Stimulated activated CD8-positive, alpha-beta memory T cell treated with anti-CD3 and anti-CD28 coated beads, Interleukin-15, amount 100 ng/mL, for 24 hours (primary cell): Measurements from ENCODE around the gene STEAP2.

ENCODE experiments used
- DNase-seq: peaks from one replicate; pipeline ENCODE4 v3.0.0-alpha.2; 2020; ENCODE audit warnings: low read depth

The STEAP2 gene

DNA sequence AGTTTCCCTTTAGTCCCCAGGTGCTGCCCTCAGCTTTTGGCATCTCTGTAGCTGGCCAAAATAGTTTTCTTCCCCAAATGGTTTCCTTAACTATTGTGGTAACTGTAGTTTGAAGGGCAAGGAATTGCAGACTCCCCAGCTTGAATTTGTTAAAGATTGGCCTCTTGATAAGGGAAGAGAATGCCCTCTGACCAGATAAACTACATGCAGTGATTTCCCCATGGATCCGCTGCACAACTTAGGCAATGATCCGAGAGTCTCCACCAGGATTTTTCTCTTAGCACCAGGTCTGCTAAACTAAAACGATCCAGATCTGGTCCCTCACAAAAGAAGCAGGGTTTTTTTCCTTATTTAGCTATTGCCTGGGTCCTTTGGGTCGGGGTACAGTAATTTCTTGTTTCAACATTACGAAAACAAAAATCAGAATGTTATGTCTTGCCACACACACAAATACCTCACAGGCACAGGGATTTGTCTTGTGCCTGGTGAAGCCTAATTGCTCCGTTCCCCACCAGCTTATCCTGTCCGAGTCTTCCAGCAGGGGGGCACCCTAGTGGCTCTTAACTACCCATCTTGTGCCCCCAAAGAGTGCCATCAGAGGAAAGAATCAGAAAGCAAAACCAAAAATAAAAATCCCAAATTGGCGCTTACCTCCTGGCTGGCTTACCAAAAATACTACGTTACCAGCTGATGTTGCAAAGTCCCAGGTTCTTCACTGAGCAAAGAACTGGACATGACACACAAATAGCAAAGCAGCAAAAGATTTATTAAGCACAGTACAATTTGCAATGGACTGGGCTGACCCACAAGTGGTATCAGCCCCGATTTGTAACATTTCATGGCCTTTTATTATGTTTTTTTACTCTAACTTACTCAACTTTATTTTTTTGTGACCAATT lies 16.4 kb upstream of the STEAP2 start:
- no peak for DNase-seq

DNA sequence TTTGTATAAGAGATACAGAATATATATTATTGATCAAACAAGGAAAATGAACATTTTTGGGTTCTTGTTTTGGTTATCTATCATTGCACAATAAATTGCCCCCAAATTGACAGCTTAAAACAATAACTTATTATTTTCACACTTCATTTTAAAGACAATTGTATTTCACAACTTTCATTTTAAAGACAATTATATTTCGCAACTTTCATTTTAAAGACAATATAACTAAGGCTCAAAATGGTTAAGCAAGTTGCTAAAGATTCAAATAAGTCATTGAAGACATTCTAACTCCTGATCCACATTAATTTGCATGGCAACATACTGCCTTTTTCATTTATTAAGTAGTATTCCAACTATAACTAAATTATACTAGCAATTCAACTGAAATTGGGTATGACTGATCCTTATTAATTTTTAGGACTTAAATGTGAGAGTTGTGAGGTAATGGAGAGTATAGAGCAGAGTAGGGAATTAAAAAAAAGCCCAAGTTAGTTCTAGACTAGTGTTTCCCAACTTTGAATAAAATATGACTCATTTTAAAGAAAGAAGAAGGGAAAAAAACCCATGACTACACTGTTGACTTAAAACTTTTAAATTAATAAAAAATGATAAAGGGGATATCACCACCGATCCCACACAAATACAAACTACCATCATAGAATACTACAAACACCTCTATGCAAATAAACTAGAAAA lies 9.9 kb upstream of the STEAP2 start:
- DNase-seq: no peak

GRCh38 chr7:90207956-90208355 lies 3.6 kb upstream of the STEAP2 start:
- DNase-seq: no peak

DNA sequence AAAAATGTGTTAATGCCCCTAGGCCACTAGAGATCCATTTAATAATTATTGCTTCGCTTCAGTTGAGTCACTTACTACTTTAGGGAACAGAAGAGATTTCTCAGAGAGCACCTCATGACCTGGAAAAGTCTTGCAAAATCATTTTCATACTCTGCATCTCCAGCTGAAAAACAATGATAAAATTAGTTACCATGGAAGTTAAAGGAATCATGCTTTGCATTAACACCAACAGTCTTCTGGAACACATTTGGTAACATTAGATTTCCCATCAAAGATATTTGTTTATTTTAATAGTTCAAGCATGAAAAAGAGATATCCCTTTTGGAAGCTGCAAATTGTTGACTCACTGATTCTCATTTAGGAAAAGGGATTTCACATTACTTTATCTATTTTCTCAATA lies 1.8 kb upstream of the STEAP2 start:
- DNase-seq: no peak

GRCh38 chr7:90210475-90210874 lies 1.1 kb upstream of the STEAP2 start:
- DNase-seq: no peak

DNA sequence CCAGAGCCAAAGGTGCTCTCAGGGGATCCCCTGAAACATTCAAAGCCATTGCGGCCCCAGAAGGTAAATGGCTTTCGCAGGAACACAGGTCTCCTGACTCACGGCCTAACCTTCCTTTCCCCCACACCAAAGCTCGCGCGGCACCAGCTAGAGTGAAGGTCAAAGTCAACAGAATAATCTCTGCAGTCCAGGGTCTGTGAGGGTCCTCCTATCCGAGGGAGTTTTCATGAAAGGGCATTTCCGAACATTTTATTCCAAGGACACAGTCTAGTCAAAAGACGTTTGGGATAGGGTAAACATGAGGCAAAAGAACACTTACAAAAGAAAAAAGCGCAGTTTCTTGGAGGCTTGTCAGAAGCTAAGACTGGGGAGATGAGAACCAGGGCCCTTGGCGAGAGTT lies 559 bp upstream of the STEAP2 start:
- no peak for DNase-seq

GRCh38 chr7:90212149-90212495 lies 582 bp downstream of the STEAP2 start:
- no peak for DNase-seq

GRCh38 chr7:90213521-90213920 lies 2.0 kb downstream of the STEAP2 start:
- no peak for DNase-seq

DNA sequence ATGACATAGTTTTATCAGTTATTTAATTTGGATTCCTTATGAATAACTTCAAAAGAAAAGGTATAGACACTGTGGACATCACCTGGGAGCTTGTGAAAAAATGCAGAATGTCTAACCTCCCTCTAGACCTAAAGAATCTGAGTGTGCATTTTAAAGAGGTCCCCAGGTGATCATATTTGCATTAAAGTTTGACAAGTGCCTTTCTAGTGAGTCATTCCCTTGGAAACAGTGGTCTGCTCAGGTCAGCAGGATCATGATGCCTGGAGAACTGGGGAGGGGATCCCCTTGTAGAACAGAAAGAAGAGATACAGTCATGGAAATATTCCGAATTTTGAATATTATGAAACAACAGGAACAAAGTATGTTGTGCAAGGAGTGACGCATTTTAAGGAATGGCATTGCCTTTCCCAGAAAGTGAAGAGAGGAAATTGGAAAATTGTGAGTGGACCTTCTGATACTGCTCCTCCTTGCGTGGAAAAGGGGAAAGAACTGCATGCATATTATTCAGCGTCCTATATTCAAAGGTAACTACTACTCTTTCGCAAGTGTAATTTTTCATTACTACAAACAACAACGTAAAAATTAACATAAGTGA lies 4.6 kb downstream of the STEAP2 start:
- DNase-seq: no peak

GRCh38 chr7:90216771-90217170 lies 5.2 kb downstream of the STEAP2 start:
- no peak for DNase-seq

GRCh38 chr7:90222390-90222789 lies 10.8 kb downstream of the STEAP2 start:
- no peak for DNase-seq

- no peak for DNase-seq
Measured at GRCh38 chr7:90222811-90223725, 11.5 kb downstream of the STEAP2 start.

GRCh38 chr7:90224195-90224594 lies 12.7 kb downstream of the STEAP2 start:
- no peak for DNase-seq

GRCh38 chr7:90225181-90225580 lies 13.6 kb downstream of the STEAP2 start:
- DNase-seq: no peak

DNA sequence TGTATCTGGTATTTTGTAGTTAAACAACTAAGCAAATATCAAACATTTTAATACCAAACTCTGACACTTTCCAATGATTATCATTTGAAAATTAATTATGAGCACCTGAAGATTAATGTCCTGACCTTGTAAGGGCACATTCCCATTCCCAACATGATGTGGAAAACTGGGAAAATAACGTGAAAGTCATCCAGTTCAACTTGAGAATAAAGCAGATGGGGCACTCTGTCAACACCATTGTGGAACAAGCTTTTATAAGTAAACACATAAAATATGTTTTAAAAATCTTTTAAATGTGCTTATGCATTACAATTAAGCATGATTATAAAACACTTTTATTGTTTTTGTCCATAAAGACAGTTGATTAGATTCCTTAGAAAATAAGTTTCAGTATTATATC lies 14.1 kb downstream of the STEAP2 start:
- DNase-seq: no peak

DNA sequence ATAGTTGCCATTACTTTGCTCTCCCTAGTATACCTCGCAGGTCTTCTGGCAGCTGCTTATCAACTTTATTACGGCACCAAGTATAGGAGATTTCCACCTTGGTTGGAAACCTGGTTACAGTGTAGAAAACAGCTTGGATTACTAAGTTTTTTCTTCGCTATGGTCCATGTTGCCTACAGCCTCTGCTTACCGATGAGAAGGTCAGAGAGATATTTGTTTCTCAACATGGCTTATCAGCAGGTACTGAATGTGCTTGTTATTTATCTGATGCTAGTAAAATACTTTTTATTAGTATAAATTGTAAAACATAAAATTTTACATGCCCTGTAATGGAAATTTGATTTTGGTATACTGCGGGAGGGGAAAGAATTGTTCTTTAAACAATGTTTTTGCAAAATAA lies 15.7 kb downstream of the STEAP2 start:
- DNase-seq: no peak

- no peak for DNase-seq
Measured at GRCh38 chr7:90229682-90230081, 18.1 kb downstream of the STEAP2 start.

DNA sequence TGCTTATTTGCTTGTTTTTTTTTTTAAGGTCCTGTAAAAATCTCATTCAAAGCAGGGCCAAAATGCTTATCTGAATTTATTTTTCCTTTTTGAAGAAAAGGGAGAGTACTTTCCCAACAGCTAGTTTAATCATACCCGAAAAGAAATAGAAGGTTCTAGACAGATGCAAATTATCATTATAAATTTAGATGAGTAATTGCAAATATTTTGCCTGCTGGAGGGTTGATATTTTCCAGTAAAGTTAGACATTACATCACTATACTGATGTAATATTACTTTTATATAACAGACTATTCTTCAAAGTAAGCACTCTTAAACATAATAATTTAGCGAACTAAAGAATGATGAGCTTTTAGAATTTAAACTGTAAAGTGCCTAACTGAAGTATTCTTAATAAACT lies 19.3 kb downstream of the STEAP2 start:
- DNase-seq: no peak

- no peak for DNase-seq
Measured at GRCh38 chr7:90231304-90231703, 19.8 kb downstream of the STEAP2 start.

GRCh38 chr7:90232430-90232829 lies 20.9 kb downstream of the STEAP2 start:
- no peak for DNase-seq

GRCh38 chr7:90233569-90233968 lies 22.0 kb downstream of the STEAP2 start:
- DNase-seq: no peak

- DNase-seq: no peak
Measured at GRCh38 chr7:90236721-90237289, 25.3 kb downstream of the STEAP2 start.
